ENCODE results near the gene CDH13.

DNA sequence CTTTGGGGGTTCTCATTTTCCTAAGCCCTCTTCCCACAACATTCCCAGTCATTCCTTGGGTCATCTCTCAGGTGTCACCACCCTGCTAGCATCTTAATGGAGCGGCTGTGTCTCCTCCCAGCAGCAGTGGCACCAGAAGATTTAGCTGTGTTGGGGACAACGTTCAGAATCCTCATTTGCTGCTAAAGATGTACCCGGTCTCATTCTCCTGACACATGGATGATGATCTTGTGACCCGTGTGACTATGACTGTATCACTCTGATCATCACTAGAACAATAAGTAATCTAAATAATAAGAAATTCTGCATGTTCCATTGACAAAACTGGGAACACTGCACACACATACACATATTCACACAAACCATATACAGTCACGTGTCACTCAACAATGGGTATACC, 781.2 kb downstream of the CDH13 start:
- TF ChIP-seq MAFK (IDR thresholded peaks at IDR 0.05; ENCODE audit: low read length) (no peak), JUND (IDR thresholded peaks at IDR 0.05; ENCODE audit: borderline replicate concordance, low read depth, low read length) (no peak), JUND (tag; IDR thresholded peaks at IDR 0.05; ENCODE audit: borderline replicate concordance, low read depth, low read length) (no peak), KLF10 (CRISPR knock-in tag; IDR thresholded peaks at IDR 0.05) (no peak), JUN (IDR thresholded peaks at IDR 0.05; ENCODE audit: borderline replicate concordance, low read depth, low read length) (no peak), JUN (CRISPR knock-in tag; IDR thresholded peaks at IDR 0.05; ENCODE audit: borderline replicate concordance) (no peak), ARHGAP35 (IDR thresholded peaks at IDR 0.05; ENCODE audit: partially characterized antibody) (no peak), LEF1 (IDR thresholded peaks at IDR 0.05) (no peak), FOXJ2 (tag; IDR thresholded peaks at IDR 0.05) (no peak), TEAD4 (IDR thresholded peaks at IDR 0.05; ENCODE audit: low read length) (no peak), TEAD4 (CRISPR knock-in tag; IDR thresholded peaks at IDR 0.05; ENCODE audit: borderline replicate concordance) (no peak), ZNF354B (CRISPR knock-in tag; IDR thresholded peaks at IDR 0.05) (no peak), HDAC2 (IDR thresholded peaks at IDR 0.05) (no peak), BRCA1 (IDR thresholded peaks at IDR 0.05) (no peak), BRCA1 (CRISPR knock-in tag; IDR thresholded peaks at IDR 0.05) (no peak), EZH2 (IDR thresholded peaks at IDR 0.05; ENCODE audit: borderline replicate concordance, low read depth, low read length) (no peak), POU5F1 (IDR thresholded peaks at IDR 0.05; ENCODE audit: borderline replicate concordance, low read depth, low read length, partially characterized antibody) (no peak)
- TF ChIP-seq, protein P1, sequence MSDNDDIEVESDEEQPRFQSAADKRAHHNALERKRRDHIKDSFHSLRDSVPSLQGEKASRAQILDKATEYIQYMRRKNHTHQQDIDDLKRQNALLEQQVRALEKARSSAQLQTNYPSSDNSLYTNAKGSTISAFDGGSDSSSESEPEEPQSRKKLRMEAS (CRISPR knock-in tag; IDR thresholded peaks at IDR 0.05), result no peak

All from K562 (cell line).